Thymus (tissue), 11 donors: ENCODE measurements around the gene CCNI2. TPM values are rescaled to one million over a fixed set of nuclear protein-coding genes. Genes with fewer than 3 reads are reported as not detected.

Experiments
- DNase-seq, 9 donors: peaks; one replicate each; pipeline ENCODE4 v3.0.0-alpha.2; 2013; ENCODE audit warnings: low spot score in 9 of 9, low read depth in 6 of 9, missing footprints in 1 of 9
- H3K27ac ChIP-seq, 2 donors: one replicate each; pipeline ENCODE4 v1.5.1; 2013; ENCODE audit warnings: control low read depth in 1 of 2, low read depth in 1 of 2, low read length in 1 of 2, mild to moderate bottlenecking in 1 of 2, moderate library complexity in 1 of 2
- H3K27me3 ChIP-seq, 2 donors: one replicate each; pipeline ENCODE4 v1.5.1; 2013; ENCODE audit warnings: low read length in 1 of 2; ENCODE audit not compliant: control insufficient read depth in 2 of 2, insufficient read depth in 1 of 2
- H3K36me3 ChIP-seq, 2 donors: one replicate each; pipeline ENCODE4 v1.5.1; 2013; ENCODE audit warnings: low read length in 1 of 2, mild to moderate bottlenecking in 1 of 2, moderate library complexity in 1 of 2; ENCODE audit not compliant: control insufficient read depth in 2 of 2, insufficient read depth in 2 of 2
- H3K4me1 ChIP-seq, 2 donors: one replicate each; pipeline ENCODE4 v1.5.1; 2013; ENCODE audit warnings: low read length in 2 of 2; ENCODE audit not compliant: control insufficient read depth in 2 of 2, insufficient read depth in 2 of 2
- H3K4me3 ChIP-seq, 2 donors: one replicate each; pipeline ENCODE4 v1.5.1; 2013; ENCODE audit warnings: low read length in 2 of 2, control low read depth in 1 of 2, mild to moderate bottlenecking in 1 of 2
- H3K9me3 ChIP-seq, 2 donors: one replicate each; pipeline ENCODE4 v1.5.1; 2013; ENCODE audit warnings: low read length in 1 of 2, mild to moderate bottlenecking in 1 of 2; ENCODE audit not compliant: control insufficient read depth in 2 of 2, insufficient read depth in 1 of 2
- WGBS: extraction: QIAGEN DNeasy Blood & Tissue Kit; methylation state at CpG from one replicate; pipeline ENCODE4 v1.1.7; 2013; 5-methylcytosine and 5-hydroxymethylcytosine counted together
- polyA plus RNA-seq: library from polyadenylated mRNA; stranded (reverse); fragments of 200-250 nt; gene quantifications from one replicate; pipeline ENCODE4 v1.2.3, GENCODE V29; 2013
- total RNA-seq: library from RNA; stranded (reverse); fragments of 120-200 nt; gene quantifications from one replicate; pipeline ENCODE4 v1.2.4, GENCODE V29; 2013
- donor health status: healthy.

Gene CCNI2
- total and polyA plus RNA-seq, 2 donors = 2.5 to 8.1 TPM

DNA sequence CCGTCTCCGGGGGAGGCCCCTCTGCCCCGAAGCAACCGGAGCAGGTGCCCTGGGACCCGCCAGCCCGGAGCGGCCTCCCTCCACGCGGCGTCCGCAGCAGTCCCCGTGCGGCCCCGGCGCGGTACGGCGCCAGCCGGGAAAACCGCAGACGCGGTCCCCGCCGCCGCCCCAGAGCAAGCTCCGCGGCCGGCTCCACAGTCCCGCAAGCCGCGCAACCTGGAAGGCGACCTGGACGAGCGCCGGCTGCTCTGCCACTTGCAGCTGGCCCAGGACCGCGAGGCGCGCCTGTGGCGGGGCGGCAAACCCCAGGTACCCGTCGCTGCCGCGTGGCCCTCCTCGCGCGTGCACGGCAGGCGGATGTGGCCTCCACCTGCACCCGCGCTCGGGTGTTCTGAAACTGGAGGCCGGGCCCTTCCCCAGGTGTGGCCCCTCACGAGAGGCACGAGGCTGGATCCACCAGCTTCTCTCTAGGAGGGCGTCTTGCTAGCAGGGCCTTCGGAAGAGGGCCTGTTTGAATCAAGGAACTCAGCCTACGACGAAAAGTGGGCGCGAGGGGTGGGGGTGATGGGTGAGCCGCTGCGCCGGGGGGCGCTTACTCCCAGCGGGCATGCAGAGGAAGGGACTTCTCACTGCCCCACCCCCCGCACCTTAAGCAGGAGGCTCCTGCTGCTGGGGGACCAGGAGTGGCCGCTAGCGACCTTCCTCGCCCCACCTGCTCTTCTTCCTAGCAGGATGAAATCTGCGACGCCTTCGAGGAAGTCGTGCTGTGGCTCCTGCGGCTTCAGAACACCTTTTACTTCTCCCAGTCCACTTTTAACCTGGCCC lies 602 bp downstream of the CCNI2 start:
- Histone ChIP-seq H3K4me3 (peak overlapping the region; percentile 54 to 56), H3K27ac (peak overlapping the region; percentile 36 to 63)

DNA sequence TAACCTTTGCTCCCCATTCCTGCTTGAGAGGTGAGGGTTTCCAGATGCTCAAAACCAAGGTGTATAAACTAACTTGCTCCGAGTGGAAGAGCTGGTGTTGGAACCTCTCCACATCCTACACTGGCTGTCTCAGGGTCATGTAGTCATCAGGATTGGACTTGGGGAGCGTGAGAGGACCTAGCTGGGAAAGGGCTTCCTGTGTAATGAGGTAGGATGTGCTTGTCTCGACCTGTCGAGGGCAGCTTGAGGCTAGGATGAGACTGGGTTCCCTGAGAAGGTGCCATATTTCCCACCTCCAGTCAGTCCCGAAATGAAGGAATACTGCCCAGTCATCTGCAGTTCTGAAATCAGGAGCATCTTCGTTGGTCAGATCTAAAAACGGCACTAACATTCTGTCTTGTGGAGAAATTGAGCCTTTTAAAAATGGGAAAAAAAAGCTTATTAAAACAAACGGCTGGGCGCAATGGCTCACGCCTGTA lies 1.3 kb downstream of the CCNI2 start:
- Histone ChIP-seq H3K27me3 (peaks cover 3 to 22% of the 10 kb centered on the region in 2 donors), H3K36me3 (no peaks in the 10 kb centered on the region), H3K4me1 (peaks cover 9 to 37% of the 10 kb centered on the region in 2 donors), H3K9me3 (no peaks in the 10 kb centered on the region), H3K4me3 (no peak overlapping the region), H3K27ac (no peak overlapping the region)
- no peak for DNase-seq
- 95% methylated on average over 10 of the region's 10 CpGs for WGBS

More for the DNA sequence above, 602 bp downstream of the CCNI2 start:
- DNase-seq = peak in 6 of 9 donors; percentile 29 to 87 (median 68)
- WGBS = 33% methylated on average over 76 of the region's 76 CpGs
- Histone ChIP-seq H3K27me3 (peaks cover 3 to 22% of the 10 kb centered on the region in 2 donors), H3K36me3 (no peaks in the 10 kb centered on the region), H3K9me3 (no peaks in the 10 kb centered on the region), H3K4me1 (peaks cover 9 to 30% of the 10 kb centered on the region in 2 donors)

DNA sequence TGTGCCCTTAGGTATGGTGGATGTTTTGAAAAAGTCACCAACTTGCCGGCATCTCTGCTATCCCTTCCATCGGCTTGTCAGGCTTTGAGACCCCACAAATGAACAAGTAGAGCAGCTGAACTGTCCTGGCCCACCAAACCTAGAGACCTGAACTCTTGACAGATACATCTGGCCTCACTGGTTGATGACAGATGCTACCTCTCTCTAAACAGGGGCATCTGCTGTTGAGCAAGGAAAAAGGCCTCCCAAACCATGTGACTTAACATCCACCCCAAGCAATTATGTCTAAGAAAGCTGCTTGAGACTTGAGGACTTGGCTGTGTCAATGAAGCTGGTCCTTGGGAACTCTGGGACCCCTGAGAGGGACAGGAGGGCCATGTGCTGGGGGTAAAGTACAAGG lies 2.3 kb downstream of the CCNI2 start:
- H3K9me3 ChIP-seq = no peaks in the 10 kb centered on the region
- no peak for DNase-seq
- H3K27ac ChIP-seq = no peak overlapping the region
- peaks cover 9 to 47% of the 10 kb centered on the region in 2 donors for H3K4me1 ChIP-seq
- WGBS = 93% methylated on average over 2 of the region's 2 CpGs
- H3K27me3 ChIP-seq = peaks cover 3 to 22% of the 10 kb centered on the region in 2 donors
- no peak overlapping the region for H3K4me3 ChIP-seq
- peaks cover 0 to 2% of the 10 kb centered on the region in 2 donors for H3K36me3 ChIP-seq

DNA sequence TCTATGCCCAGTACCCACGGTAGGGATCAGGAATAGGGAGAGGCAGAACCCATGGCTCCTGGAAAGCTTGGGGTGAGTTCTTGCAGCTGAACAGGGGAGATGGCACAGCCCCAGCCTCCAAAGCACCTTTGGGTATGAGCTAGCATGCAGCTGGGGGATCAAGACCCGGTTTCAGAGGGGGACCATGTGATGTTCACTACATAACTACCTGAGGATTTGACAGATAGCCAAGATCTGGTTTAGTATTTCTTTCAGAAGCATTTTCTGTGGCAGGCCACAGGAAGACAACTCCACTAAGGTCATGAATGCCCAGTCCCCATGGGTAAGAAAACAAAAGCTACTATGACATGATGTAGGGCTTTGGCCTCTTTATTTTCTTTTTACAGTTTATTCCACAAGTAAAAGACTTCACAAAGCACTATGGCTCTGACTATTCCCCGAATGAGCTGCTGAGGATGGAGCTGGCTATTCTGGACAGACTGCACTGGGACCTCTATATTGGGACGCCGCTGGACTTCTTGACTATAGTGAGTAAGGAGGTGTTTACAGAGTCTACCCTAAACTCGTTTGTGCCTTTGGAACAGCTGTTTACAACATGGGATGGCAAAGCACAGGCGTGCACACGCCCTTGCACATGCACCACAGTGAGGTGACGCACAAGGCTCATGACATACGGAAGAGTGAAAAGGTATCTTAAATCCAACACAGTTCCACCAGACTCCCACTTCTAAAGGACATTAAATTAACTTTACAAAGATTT lies 3.4 kb downstream of the CCNI2 start:
- Histone ChIP-seq H3K4me1 (peaks cover 9 to 54% of the 10 kb centered on the region in 2 donors), H3K36me3 (peaks cover 0 to 6% of the 10 kb centered on the region in 2 donors), H3K4me3 (no peak overlapping the region), H3K27me3 (peaks cover 3 to 16% of the 10 kb centered on the region in 2 donors), H3K27ac (peak overlapping the region in 1 of 2 donors; percentile 53), H3K9me3 (no peaks in the 10 kb centered on the region)
- 83% methylated on average over 10 of the region's 10 CpGs for WGBS
- no peak for DNase-seq

DNA sequence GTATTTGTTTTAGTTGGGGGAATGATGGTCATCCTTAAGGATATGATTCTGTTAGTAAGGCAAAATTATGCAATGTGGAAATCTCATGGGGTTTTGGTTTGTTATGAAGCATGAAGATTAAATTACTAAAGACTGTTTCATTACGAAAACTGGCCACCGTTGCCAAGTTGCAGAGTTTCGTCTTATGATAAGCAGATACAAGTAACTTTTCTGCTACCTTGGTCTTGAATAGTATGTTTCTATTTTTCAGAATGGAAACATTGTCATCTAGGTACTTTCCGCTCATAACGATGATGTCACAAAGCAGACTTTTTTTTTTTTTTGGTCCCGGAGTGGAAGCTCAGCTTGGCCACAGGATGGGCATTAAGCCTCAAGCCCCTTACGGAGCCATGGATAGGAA lies 4.2 kb downstream of the CCNI2 start:
- DNase-seq = peak in 1 of 9 donors; percentile 24
- peak overlapping the region in 1 of 2 donors; percentile 61 for H3K27ac ChIP-seq
- 90% methylated on average over 7 of the region's 7 CpGs for WGBS
- no peak overlapping the region for H3K4me3 ChIP-seq
- peaks cover 0 to 6% of the 10 kb centered on the region in 2 donors for H3K36me3 ChIP-seq
- peaks cover 0 to 14% of the 10 kb centered on the region in 2 donors for H3K27me3 ChIP-seq
- H3K4me1 ChIP-seq = peaks cover 9 to 53% of the 10 kb centered on the region in 2 donors
- H3K9me3 ChIP-seq = no peaks in the 10 kb centered on the region

DNA sequence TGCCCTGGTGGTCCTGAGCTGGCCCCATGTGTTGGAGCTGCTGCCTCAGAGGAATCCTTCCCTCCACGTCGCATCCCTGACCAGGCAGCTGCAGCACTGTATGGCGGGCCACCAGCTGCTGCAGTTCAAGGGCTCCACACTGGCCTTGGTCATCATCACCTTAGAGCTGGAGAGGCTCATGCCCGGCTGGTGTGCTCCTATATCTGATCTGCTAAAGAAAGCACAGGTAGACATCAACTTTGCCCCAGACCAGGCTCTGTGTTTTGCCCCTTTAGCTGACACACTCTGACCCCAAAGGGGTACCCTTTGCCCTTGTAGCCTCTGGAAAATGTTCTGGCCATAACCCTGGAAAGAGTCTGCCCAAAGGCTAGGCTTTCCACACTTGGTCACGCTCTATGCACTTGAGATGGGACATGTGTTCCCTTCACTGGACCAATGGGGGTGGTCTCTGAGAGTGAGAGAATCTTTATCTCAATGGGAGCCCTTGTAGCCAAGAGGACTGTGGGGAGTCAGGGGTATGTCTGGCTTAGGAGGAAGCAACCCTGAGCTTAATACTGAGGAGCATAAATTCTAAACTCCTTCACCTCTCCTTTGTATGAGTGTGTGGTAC lies 4.8 kb downstream of the CCNI2 start:
- no peaks in the 10 kb centered on the region for H3K9me3 ChIP-seq
- DNase-seq = no peak
- 97% methylated on average over 5 of the region's 5 CpGs for WGBS
- peaks cover 0 to 8% of the 10 kb centered on the region in 2 donors for H3K27me3 ChIP-seq
- peaks cover 0 to 6% of the 10 kb centered on the region in 2 donors for H3K36me3 ChIP-seq
- peaks cover 7 to 47% of the 10 kb centered on the region in 2 donors for H3K4me1 ChIP-seq
- peak overlapping the region in 1 of 2 donors; percentile 61 for H3K27ac ChIP-seq
- no peak overlapping the region for H3K4me3 ChIP-seq

DNA sequence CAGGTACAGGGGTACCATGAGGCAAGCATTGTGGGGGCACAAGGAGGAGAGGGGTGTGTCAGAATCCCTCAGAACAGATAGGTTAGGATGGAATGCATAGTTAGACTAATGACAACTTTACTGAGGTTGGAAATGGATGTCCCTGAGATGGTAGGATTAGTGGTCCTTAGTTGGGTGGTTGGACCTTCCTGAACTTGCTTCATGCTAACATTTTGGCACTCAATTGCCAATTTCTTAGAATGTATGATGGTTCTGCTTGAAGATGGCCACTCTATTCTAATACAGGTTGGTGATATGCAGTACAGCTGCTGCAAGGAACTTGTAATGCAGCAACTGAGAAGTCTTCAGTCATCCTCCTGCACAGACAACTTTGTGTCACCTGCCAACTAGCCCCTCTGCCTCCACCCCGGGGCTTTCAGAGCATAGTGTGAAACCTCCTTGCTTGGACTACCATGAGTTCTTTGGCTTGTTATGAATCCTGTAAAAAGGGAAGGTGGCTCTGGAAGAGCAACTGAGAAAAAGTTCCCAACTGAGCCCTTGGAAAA lies 5.4 kb downstream of the CCNI2 start:
- Histone ChIP-seq H3K27ac (peak overlapping the region in 1 of 2 donors; percentile 65), H3K4me1 (peaks cover 4 to 47% of the 10 kb centered on the region in 2 donors), H3K4me3 (no peak overlapping the region), H3K36me3 (peaks cover 0 to 6% of the 10 kb centered on the region in 2 donors), H3K27me3 (peaks cover 0 to 6% of the 10 kb centered on the region in 2 donors), H3K9me3 (no peaks in the 10 kb centered on the region)
- DNase-seq = no peak
- 95% methylated on average over 1 of the region's 1 CpG for WGBS

DNA sequence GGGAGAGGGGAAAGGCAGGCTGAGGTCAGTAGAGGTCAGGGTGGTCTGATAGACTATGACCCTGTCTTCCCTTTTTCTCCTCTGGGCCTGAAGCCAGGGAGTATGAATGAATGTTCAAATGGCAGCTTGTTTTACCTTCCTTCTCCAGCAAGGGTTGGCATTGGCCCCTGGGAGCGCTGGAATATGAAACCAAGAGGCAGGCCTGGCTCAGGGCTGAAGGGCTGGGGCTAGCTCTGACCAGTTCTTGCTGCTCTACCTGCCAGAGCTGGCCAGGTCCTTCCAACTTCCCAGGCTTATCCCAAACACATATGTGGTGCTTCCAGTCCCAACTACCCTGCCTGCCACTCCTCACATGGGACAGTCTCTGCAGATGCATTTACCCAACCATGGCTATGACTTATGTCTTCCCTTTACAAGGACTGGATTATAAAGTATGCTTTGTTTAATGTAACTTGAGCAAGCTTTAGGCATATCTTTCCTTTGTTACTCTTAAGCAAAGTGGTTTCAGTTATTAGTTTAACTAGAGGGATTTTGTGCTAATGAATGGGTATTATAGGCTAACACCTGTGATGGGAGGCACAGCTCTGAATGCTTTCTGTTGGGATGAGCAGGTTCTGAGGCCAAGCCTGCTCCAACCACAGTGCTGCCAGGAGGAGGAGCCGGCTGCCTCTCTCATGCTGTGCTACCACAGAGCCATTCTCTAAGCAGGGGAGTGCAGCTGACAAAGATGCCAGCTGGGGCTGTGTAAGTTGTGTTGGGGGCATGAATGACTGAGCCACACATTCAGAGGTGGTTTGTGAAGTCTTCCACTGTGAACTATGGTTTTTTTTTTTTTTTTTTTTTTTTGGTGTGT lies 6.1 kb downstream of the CCNI2 start:
- WGBS = 49% methylated on average over 2 of the region's 2 CpGs
- Histone ChIP-seq H3K27ac (peak overlapping the region in 1 of 2 donors; percentile 65), H3K4me1 (peaks cover 0 to 41% of the 10 kb centered on the region in 2 donors), H3K27me3 (no peaks in the 10 kb centered on the region), H3K4me3 (no peak overlapping the region), H3K9me3 (no peaks in the 10 kb centered on the region), H3K36me3 (peaks cover 0 to 6% of the 10 kb centered on the region in 2 donors)
- DNase-seq = peak in 6 of 9 donors; percentile 53 to 90 (median 74)
